Mesenchymal stem cell (in vitro differentiated cells and primary cell): ENCODE measurements around the gene OR10G2.
A peak's percentile ranks its signal among the peaks of the same experiment; 100 is the strongest.

ENCODE experiments used
- DNase-seq: peaks from one replicate; pipeline ENCODE4 v3.0.0-alpha.2; 2013
- H2AFZ ChIP-seq: one replicate; pipeline ENCODE4 v1.6.1; 2013; ENCODE audit warnings: low read depth, mild to moderate bottlenecking, control low read depth, inconsistent platforms, low read length, moderate library complexity
- H2AK5ac ChIP-seq: 2 replicates; pipeline ENCODE4 v1.6.1; 2013; ENCODE audit warnings: low read length, moderate library complexity, mild to moderate bottlenecking, inconsistent platforms; ENCODE audit not compliant: severe bottlenecking
- H2BK120ac ChIP-seq: one replicate; pipeline ENCODE4 v1.6.1; 2013; ENCODE audit warnings: low read depth, mild to moderate bottlenecking, inconsistent platforms, low read length, moderate library complexity
- H2BK12ac ChIP-seq, 2 experiments: one replicate each; pipeline ENCODE4 v1.6.1; 2013; ENCODE audit warnings: inconsistent platforms in 2 of 2, low read length in 2 of 2, mild to moderate bottlenecking in 2 of 2, moderate library complexity in 2 of 2, control low read depth in 1 of 2
- H2BK15ac ChIP-seq: one replicate; pipeline ENCODE4 v1.6.1; 2013; ENCODE audit warnings: mild to moderate bottlenecking, low read depth, inconsistent platforms; ENCODE audit not compliant: poor library complexity, severe bottlenecking
- H2BK5ac ChIP-seq: 2 replicates; pipeline ENCODE4 v1.6.1; 2013; ENCODE audit warnings: low read depth, mild to moderate bottlenecking, low read length, control low read depth, inconsistent platforms; ENCODE audit not compliant: poor library complexity, severe bottlenecking
- H3K14ac ChIP-seq, 2 experiments: one replicate each; pipeline ENCODE4 v1.6.1; 2013; ENCODE audit warnings: inconsistent platforms in 2 of 2, low read length in 2 of 2, control low read depth in 1 of 2, mild to moderate bottlenecking in 1 of 2, moderate library complexity in 1 of 2
- H3K18ac ChIP-seq, 2 experiments: one replicate each; pipeline ENCODE4 v1.6.1; 2013; ENCODE audit warnings: inconsistent platforms in 2 of 2, low read length in 2 of 2, control low read depth in 1 of 2, low read depth in 1 of 2, mild to moderate bottlenecking in 1 of 2
- H3K23ac ChIP-seq, 2 experiments: one replicate each; pipeline ENCODE4 v1.6.1; 2013; ENCODE audit warnings: inconsistent platforms in 2 of 2, low read length in 2 of 2, mild to moderate bottlenecking in 2 of 2, moderate library complexity in 2 of 2, control low read depth in 1 of 2
- H3K27ac ChIP-seq: 2 replicates; pipeline ENCODE4 v1.5.1; 2013; ENCODE audit warnings: mild to moderate bottlenecking, moderate library complexity, low read length, control low read depth, inconsistent platforms; ENCODE audit not compliant: poor library complexity, severe bottlenecking
- H3K27me3 ChIP-seq, 2 experiments: 2 replicates each; pipeline versions ENCODE4 v1.6.1 to v1.7.0; 2013; ENCODE audit warnings: low read length in 2 of 2, mild to moderate bottlenecking in 2 of 2, moderate library complexity in 2 of 2, control low read depth in 1 of 2, inconsistent platforms in 1 of 2; ENCODE audit not compliant: control insufficient read depth in 1 of 2, insufficient read depth in 1 of 2
- H3K36me3 ChIP-seq, 2 experiments: 2 replicates each; pipeline versions ENCODE4 v1.6.1 to v1.7.0; 2013; ENCODE audit warnings: low read length in 2 of 2, control low read depth in 1 of 2, inconsistent platforms in 1 of 2, low read depth in 1 of 2, mild to moderate bottlenecking in 1 of 2; ENCODE audit not compliant: insufficient read depth in 2 of 2, control insufficient read depth in 1 of 2
- H3K4ac ChIP-seq, 2 experiments: one replicate each; pipeline ENCODE4 v1.6.1; 2013; ENCODE audit warnings: inconsistent platforms in 2 of 2, low read length in 2 of 2, mild to moderate bottlenecking in 2 of 2, moderate library complexity in 2 of 2, control low read depth in 1 of 2, low read depth in 1 of 2
- H3K4me1 ChIP-seq: 2 replicates; pipeline ENCODE4 v1.6.1; 2013; ENCODE audit warnings: low read depth, low read length, control low read depth; ENCODE audit not compliant: control insufficient read depth, insufficient read depth
- H3K4me2 ChIP-seq: 2 replicates; pipeline ENCODE4 v1.6.1; 2013; ENCODE audit warnings: low read length, mild to moderate bottlenecking, inconsistent platforms; ENCODE audit not compliant: poor library complexity, severe bottlenecking
- H3K4me3 ChIP-seq, 2 experiments: 2 replicates each; pipeline versions ENCODE4 v1.5.1 to v1.7.0; 2013; ENCODE audit warnings: low read length in 2 of 2, mild to moderate bottlenecking in 2 of 2, control low read depth in 1 of 2, low read depth in 1 of 2; ENCODE audit not compliant: insufficient read depth in 1 of 2
- H3K79me1 ChIP-seq: replicated peaks from 2 replicates; pipeline ENCODE4 v1.6.1; 2013; ENCODE audit warnings: mild to moderate bottlenecking, control low read depth, low read length, inconsistent platforms; ENCODE audit not compliant: poor library complexity, severe bottlenecking
- H3K9ac ChIP-seq: 2 replicates; pipeline ENCODE4 v1.7.0; 2013; ENCODE audit warnings: mild to moderate bottlenecking, low read length, moderate library complexity
- H3K9me3 ChIP-seq: 2 replicates; pipeline ENCODE4 v1.7.0; 2013; ENCODE audit warnings: mild to moderate bottlenecking, low read length; ENCODE audit not compliant: control insufficient read depth
- H4K8ac ChIP-seq: one replicate; pipeline ENCODE4 v1.6.1; 2013; ENCODE audit warnings: inconsistent platforms, mild to moderate bottlenecking, low read length, moderate library complexity
- H4K91ac ChIP-seq: one replicate; pipeline ENCODE4 v1.6.1; 2013; ENCODE audit warnings: mild to moderate bottlenecking, low read length, inconsistent platforms
- WGBS: methylation state at CpG from one replicate; pipeline ENCODE4 v1.1.7; 2013; ENCODE audit warnings: mixed read lengths; 5-methylcytosine and 5-hydroxymethylcytosine counted together

OR10G2 gene

DNA sequence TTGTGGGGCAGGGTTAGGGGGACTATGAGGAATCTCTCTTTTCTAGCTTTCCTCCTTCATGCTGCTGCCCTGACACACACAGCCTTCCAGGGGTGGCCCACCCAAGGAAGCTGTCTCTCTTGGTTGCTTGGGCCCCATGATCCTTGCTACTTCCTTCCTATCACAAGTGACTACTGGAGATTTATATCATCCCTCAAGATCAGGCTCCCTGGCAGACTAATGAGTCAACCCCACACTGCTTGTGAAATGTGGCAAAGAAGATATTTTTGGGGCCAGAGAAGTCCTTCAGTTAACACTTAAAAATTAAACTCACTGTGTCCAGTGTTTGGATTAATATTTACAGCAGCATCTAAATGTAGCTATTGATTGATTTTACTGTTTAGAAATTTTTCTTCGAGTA is 37.4 kb upstream of the OR10G2 start:
- Histone ChIP-seq H3K79me1 (no peaks in the 10 kb centered on the region), H4K91ac (no peak overlapping the region)
- 59% methylated on average over 1 of the region's 1 CpG for WGBS

GRCh38 chr14:21671371-21671770 is 36.6 kb upstream of the OR10G2 start:
- Histone ChIP-seq H3K79me1 (no peaks in the 10 kb centered on the region), H3K4ac (no peak overlapping the region), H2BK15ac (no peak overlapping the region), H2AK5ac (no peak overlapping the region), H3K14ac (no peak overlapping the region), H2BK120ac (no peak overlapping the region), H3K9ac (no peak overlapping the region), H3K4me1 (peaks cover 3% of the 10 kb centered on the region), H3K23ac (no peak overlapping the region), H3K18ac (peak overlapping the region in 1 of 2 experiments; percentile 64), H4K91ac (no peak overlapping the region), H2BK5ac (no peak overlapping the region), H3K27ac (no peak overlapping the region), H2BK12ac (no peak overlapping the region), H3K36me3 (no peaks in the 10 kb centered on the region), H3K4me3 (no peak overlapping the region), H2AFZ (no peak overlapping the region), H4K8ac (no peak overlapping the region), H3K27me3 (no peaks in the 10 kb centered on the region), H3K4me2 (no peak overlapping the region), H3K9me3 (peaks cover 3% of the 10 kb centered on the region)
- 0% methylated on average over 1 of the region's 2 CpGs for WGBS
- no peak for DNase-seq

More for the DNA sequence above, 37.4 kb upstream of the OR10G2 start:
- Histone ChIP-seq H3K9me3 (peaks cover 3% of the 10 kb centered on the region), H3K36me3 (no peaks in the 10 kb centered on the region), H2BK12ac (no peak overlapping the region), H3K18ac (peak overlapping the region in 1 of 2 experiments; percentile 52), H4K8ac (no peak overlapping the region), H3K4me2 (no peak overlapping the region), H3K4ac (no peak overlapping the region), H2BK120ac (no peak overlapping the region), H2BK15ac (no peak overlapping the region), H3K4me1 (peaks cover 3% of the 10 kb centered on the region), H3K23ac (no peak overlapping the region), H3K9ac (no peak overlapping the region), H2AFZ (no peak overlapping the region), H3K27ac (no peak overlapping the region), H3K4me3 (no peak overlapping the region), H2AK5ac (no peak overlapping the region), H3K14ac (no peak overlapping the region), H2BK5ac (no peak overlapping the region), H3K27me3 (no peaks in the 10 kb centered on the region)
- DNase-seq = peak; percentile 69

- Histone ChIP-seq H3K4me1 (peaks cover 3% of the 10 kb centered on the region), H2BK15ac (no peak overlapping the region), H2AFZ (no peak overlapping the region), H3K79me1 (no peaks in the 10 kb centered on the region), H3K18ac (no peak overlapping the region), H2BK5ac (no peak overlapping the region), H3K23ac (no peak overlapping the region), H3K27ac (no peak overlapping the region), H4K91ac (no peak overlapping the region), H3K14ac (no peak overlapping the region), H2BK12ac (no peak overlapping the region), H4K8ac (no peak overlapping the region), H2AK5ac (no peak overlapping the region), H3K27me3 (no peaks in the 10 kb centered on the region), H3K4ac (no peak overlapping the region), H3K36me3 (no peaks in the 10 kb centered on the region), H3K4me2 (no peak overlapping the region), H3K9me3 (no peaks in the 10 kb centered on the region), H3K4me3 (no peak overlapping the region), H2BK120ac (no peak overlapping the region), H3K9ac (no peak overlapping the region)
- DNase-seq = no peak
Measured at GRCh38 chr14:21669284-21669683, 34.5 kb upstream of the OR10G2 start.

GRCh38 chr14:21668377-21668776 is 33.6 kb upstream of the OR10G2 start:
- Histone ChIP-seq H4K91ac (no peak overlapping the region), H3K18ac (no peak overlapping the region), H2AK5ac (no peak overlapping the region), H3K36me3 (no peaks in the 10 kb centered on the region), H3K9ac (no peak overlapping the region), H3K14ac (no peak overlapping the region), H4K8ac (no peak overlapping the region), H3K4me1 (peaks cover 3% of the 10 kb centered on the region), H3K27me3 (no peaks in the 10 kb centered on the region), H3K27ac (no peak overlapping the region), H3K79me1 (no peaks in the 10 kb centered on the region), H3K4me3 (no peak overlapping the region), H3K4ac (no peak overlapping the region), H2BK120ac (no peak overlapping the region), H2BK15ac (no peak overlapping the region), H2BK5ac (no peak overlapping the region), H2BK12ac (no peak overlapping the region), H2AFZ (no peak overlapping the region), H3K9me3 (no peaks in the 10 kb centered on the region), H3K4me2 (no peak overlapping the region), H3K23ac (no peak overlapping the region)
- DNase-seq = peak; percentile 91
- WGBS = no CpG with 5 or more reads among the region's 3 CpGs
